ENCODE results near the gene FTCD. TPM values are rescaled to one million over a fixed set of nuclear protein-coding genes. Genes with fewer than 3 reads are reported as not detected.

The FTCD gene
- total RNA-seq, 6 donors from 2014 or later = 0.69 to 0.98 TPM; not detected in 4

- Histone ChIP-seq H3K4me3 (no peak overlapping the region), H3K27ac (no peak overlapping the region), H3K9me3 (no peaks in the 10 kb centered on the region), H3K27me3 (no peaks in the 10 kb centered on the region), H3K4me1 (peaks cover 0 to 7% (median 0%) of the 10 kb centered on the region in 4 donors), H3K36me3 (peaks cover 0 to 7% (median 2%) of the 10 kb centered on the region in 4 donors)
- ATAC-seq (ENCODE audit: low FRiP score in 2 of 2) (peak in 1 of 2 donors; percentile 32), DNase-seq (peak in 1 of 2 donors; percentile 79)
- no peak for TF ChIP-seq POLR2A (IDR thresholded peaks at IDR 0.05)
- TF ChIP-seq POLR2AphosphoS5 (IDR thresholded peaks at IDR 0.05) = no peak
- TF ChIP-seq CTCF (IDR thresholded peaks at IDR 0.05) = no peak
- no peak for TF ChIP-seq EP300 (IDR thresholded peaks at IDR 0.05)
- WGBS, 2 donors = 49 to 94% methylated on average over 13 to 72 of the region's 72 CpGs
These were observed 6.5 kb upstream of the FTCD start for GRCh38 chr21:46161633-46162592.

- peaks cover 0 to 7% (median 2%) of the 10 kb centered on the region in 4 donors for H3K36me3 ChIP-seq
- WGBS, 2 donors = 66 to 98% methylated on average over 35 to 66 of the region's 72 CpGs
- DNase-seq = peak in 1 of 2 donors; percentile 84
- ATAC-seq (ENCODE audit: low FRiP score in 2 of 2) = no peak
- TF ChIP-seq EP300 (IDR thresholded peaks at IDR 0.05) (no peak), POLR2A (IDR thresholded peaks at IDR 0.05) (no peak), POLR2AphosphoS5 (IDR thresholded peaks at IDR 0.05) (no peak), CTCF (IDR thresholded peaks at IDR 0.05) (no peak)
- H3K27ac ChIP-seq = no peak overlapping the region
- H3K9me3 ChIP-seq = no peaks in the 10 kb centered on the region
- peak overlapping the region in 1 of 4 donors; percentile 6 for H3K4me3 ChIP-seq
- H3K27me3 ChIP-seq = no peaks in the 10 kb centered on the region
- peaks cover 0 to 7% (median 0%) of the 10 kb centered on the region in 4 donors for H3K4me1 ChIP-seq
These were observed 5.7 kb upstream of the FTCD start for GRCh38 chr21:46160907-46161632.

- Histone ChIP-seq H3K4me1 (peaks cover 0 to 7% (median 0%) of the 10 kb centered on the region in 4 donors), H3K27me3 (no peaks in the 10 kb centered on the region), H3K9me3 (no peaks in the 10 kb centered on the region), H3K27ac (no peak overlapping the region), H3K36me3 (peaks cover 0 to 7% (median 2%) of the 10 kb centered on the region in 4 donors), H3K4me3 (no peak overlapping the region)
- no peak for ATAC-seq (ENCODE audit: low FRiP score in 2 of 2)
- WGBS, 2 donors = 87 to 97% methylated on average over 11 to 16 of the region's 22 CpGs
- no peak for TF ChIP-seq POLR2A (IDR thresholded peaks at IDR 0.05)
- TF ChIP-seq EP300 (IDR thresholded peaks at IDR 0.05) = no peak
- TF ChIP-seq POLR2AphosphoS5 (IDR thresholded peaks at IDR 0.05) = no peak
- TF ChIP-seq CTCF (IDR thresholded peaks at IDR 0.05) = no peak
- DNase-seq = peak in 1 of 2 donors; percentile 74
These were observed 5.2 kb upstream of the FTCD start for GRCh38 chr21:46160657-46160906.

- no peak for TF ChIP-seq CTCF (IDR thresholded peaks at IDR 0.05)
- Histone ChIP-seq H3K9me3 (no peaks in the 10 kb centered on the region), H3K27ac (no peak overlapping the region), H3K4me3 (no peak overlapping the region), H3K27me3 (no peaks in the 10 kb centered on the region), H3K36me3 (peaks cover 0 to 7% (median 2%) of the 10 kb centered on the region in 4 donors), H3K4me1 (peaks cover 0 to 7% (median 0%) of the 10 kb centered on the region in 4 donors)
- DNase-seq = peak in 1 of 2 donors; percentile 53
- no peak for ATAC-seq (ENCODE audit: low FRiP score in 2 of 2)
- WGBS, 2 donors = 77 to 96% methylated on average over 7 to 21 of the region's 32 CpGs
These were observed 4.7 kb upstream of the FTCD start for GRCh38 chr21:46159841-46160656.
